ENCODE measurements around the gene FAM110A.

The FAM110A gene

DNA sequence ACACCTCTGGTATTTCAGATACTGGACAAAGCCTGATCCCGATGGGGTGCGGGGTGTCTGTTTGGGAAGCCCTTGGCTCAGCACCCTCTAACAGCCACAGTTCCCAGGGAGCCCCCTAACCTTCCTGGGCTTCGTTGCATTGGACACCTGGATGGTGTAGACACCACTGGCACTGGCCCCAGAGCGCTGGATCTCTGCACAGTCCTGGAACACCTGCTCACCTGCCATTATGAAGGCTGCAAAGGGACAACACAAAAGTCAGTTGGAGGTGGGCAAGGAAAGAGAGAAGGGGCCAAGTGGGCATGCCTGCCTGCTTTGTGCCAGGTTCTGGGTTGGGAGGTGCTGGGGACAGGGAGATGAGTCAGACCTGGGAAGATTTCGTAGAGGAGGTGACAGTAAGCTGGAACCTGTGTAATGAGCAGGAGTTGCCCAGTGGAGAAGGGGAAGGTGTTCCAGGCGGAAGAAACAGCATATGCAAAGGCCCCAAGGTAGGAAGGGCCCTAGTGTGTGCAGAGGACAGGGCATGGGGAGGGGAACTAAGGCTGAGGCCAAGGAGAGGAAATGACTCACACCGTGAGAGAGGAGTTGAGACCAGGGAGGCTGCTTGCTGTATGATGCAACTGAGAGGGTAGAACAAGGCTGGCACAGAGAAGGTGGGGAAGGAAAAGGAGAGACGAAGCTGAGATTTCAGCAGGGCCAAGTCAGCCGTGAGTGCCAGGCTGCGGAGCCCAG is 47.7 kb downstream of the FAM110A start:
- TF ChIP-seq, protein P1, sequence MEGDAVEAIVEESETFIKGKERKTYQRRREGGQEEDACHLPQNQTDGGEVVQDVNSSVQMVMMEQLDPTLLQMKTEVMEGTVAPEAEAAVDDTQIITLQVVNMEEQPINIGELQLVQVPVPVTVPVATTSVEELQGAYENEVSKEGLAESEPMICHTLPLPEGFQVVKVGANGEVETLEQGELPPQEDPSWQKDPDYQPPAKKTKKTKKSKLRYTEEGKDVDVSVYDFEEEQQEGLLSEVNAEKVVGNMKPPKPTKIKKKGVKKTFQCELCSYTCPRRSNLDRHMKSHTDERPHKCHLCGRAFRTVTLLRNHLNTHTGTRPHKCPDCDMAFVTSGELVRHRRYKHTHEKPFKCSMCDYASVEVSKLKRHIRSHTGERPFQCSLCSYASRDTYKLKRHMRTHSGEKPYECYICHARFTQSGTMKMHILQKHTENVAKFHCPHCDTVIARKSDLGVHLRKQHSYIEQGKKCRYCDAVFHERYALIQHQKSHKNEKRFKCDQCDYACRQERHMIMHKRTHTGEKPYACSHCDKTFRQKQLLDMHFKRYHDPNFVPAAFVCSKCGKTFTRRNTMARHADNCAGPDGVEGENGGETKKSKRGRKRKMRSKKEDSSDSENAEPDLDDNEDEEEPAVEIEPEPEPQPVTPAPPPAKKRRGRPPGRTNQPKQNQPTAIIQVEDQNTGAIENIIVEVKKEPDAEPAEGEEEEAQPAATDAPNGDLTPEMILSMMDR (IDR thresholded peaks at IDR 0.05; ENCODE audit: low read length, missing control alignments), result no peak
- peak; percentile 69 for DNase-seq (ENCODE audit: low read depth)
- no peak overlapping the region for H3K4me3 ChIP-seq (replicated peaks; ENCODE audit: low read depth, low read length)

DNA sequence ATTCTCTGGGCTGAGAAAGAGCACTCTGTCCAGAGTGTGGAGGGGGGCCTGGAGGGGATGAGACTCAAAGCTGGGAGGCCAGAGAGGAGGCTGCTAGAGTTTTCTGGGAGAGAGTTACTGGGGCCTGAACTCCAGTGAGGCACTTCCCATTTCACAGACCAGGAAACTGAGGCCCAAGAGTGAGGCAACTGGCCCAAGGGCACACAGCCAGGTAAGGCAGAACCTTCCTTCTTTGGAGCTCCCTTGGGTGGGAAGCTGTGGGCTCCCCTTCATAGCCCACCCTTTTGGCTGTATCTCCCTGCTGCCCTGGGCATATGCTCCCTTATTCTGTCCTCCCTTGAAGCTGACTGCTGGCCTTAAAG is 48.2 kb downstream of the FAM110A start:
- TF ChIP-seq, protein P1 (IDR thresholded peaks at IDR 0.05; ENCODE audit: low read length, missing control alignments), result no peak
- H3K4me3 ChIP-seq (replicated peaks; ENCODE audit: low read depth, low read length), result no peak overlapping the region
- DNase-seq (ENCODE audit: low read depth), result no peak

DNA sequence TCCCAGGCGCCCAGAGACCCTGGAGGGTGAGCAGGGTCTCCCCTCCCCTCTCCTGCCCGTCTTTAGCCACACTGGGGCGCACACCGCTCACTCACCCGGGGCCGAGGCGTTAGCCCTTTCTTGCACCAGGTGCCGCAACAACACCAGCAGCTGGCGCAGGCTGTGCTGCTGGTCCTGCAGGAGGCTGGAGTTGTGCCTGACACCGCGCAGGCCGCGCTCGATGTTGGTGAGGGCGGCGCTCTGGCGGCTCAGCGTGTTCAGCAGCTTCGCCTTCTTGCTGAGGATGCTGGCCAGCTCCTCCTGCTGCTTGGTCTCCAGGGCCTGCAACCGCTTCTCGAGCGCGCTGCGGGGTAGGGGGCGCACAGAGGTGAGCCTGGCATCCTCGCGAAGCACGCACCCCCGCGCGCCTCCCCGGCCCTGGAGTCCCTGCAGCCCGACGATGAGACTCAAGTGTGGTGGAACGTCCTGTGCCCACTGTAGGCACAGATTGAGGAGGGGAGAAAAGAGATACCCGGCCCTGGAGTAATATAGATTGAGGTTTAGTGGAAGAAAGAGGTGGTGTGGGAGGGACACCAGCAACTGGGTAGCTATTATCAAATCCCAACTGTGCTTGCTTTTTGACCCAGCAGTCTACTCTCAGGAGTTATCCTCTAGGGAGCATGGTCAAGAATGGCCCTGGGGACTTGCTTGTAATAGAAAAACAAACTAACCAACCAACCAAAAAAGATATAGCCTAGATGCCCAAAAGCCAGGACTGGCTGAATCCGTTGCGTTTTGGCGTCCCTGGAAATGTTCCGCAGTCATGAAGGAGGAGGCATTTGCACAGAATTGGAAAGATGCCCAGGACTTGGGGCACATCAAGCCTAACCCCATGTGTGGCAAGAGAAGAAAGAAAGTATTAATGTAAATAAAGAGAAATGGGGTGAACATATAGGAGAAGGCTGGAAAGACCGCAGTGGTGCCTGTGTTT is 51.8 kb downstream of the FAM110A start:
- peak; percentile 53 for DNase-seq (ENCODE audit: low read depth)
- H3K4me3 ChIP-seq (replicated peaks; ENCODE audit: low read depth, low read length), result no peak overlapping the region
- TF ChIP-seq, protein P1 (IDR thresholded peaks at IDR 0.05; ENCODE audit: low read length, missing control alignments), result no peak

DNA sequence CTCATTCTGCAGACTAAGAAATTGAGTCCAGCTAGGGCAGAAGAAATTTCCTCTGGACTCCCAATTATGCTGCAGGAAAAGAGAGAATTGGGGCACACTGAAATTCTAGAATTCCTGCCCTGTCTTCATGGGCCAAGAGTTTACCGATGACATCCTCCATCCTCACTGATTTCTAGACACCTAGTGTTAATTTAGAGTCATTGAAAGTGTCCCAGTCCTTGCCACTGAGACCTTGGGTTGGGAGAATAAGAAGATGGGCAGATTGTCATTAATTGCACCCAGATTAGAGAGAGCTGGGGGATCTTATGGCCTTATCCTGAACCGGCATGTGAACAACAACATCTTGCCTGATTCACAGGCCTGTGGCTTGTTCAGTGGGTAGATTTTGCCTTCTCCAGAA is 53.6 kb downstream of the FAM110A start:
- no peak for DNase-seq (ENCODE audit: low read depth)
- H3K4me3 ChIP-seq (replicated peaks; ENCODE audit: low read depth, low read length), result no peak overlapping the region
- TF ChIP-seq, protein P1 (IDR thresholded peaks at IDR 0.05; ENCODE audit: low read length, missing control alignments), result no peak

DNA sequence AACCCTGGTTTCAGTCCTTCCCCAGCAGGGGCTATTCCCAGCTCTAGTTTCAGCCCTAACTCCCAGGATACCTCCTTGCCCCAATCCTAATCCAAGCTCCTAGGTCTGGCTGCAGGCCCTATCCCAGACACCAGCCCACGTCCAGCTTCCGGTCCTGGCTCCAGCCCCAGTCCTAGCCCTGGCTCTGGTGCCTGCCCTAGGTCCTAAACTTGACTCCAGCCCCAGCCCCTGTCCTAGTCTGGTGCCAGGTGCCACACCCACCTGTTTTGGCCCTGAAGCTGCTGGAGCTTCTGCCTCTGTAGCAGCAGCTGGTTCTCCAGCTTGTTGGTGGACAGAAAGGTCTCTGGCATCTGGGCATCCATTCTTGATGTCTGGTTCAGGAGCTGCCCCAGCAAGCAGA is 54.5 kb downstream of the FAM110A start:
- no peak for DNase-seq (ENCODE audit: low read depth)
- TF ChIP-seq, protein P1 (IDR thresholded peaks at IDR 0.05; ENCODE audit: low read length, missing control alignments), result no peak
- no peak overlapping the region for H3K4me3 ChIP-seq (replicated peaks; ENCODE audit: low read depth, low read length)

DNA sequence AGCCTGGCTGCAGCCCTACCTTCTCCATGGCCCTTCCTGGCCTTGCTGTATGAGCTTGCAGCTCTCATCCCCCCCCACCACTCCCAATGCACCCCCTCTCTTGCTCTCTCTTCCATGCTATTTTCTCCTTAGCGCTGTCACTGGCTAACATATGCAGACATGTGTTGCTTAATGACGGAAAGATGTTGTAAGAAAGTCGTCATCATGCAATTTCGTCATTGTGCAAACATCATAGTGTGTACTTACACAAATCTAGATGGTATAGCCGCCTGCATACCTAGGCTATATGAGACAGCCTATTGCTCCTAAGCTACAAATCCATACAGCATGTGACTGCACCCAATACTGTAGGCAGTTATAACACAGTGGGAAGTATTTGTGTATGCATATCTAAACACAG is 55.6 kb downstream of the FAM110A start:
- no peak overlapping the region for H3K4me3 ChIP-seq (replicated peaks; ENCODE audit: low read depth, low read length)
- TF ChIP-seq, protein P1 (IDR thresholded peaks at IDR 0.05; ENCODE audit: low read length, missing control alignments), result no peak
- DNase-seq (ENCODE audit: low read depth), result no peak

All from fibroblast of pulmonary artery (primary cell).